B cell (primary cell): ENCODE data around the gene FN3K. TPM values are rescaled to one million over a fixed set of nuclear protein-coding genes. Genes with fewer than 3 reads are reported as not detected.
A peak's percentile ranks its signal among the peaks of the same experiment; 100 is the strongest.

Experiments
- ATAC-seq: fragments of 200-7000 bp; cut with Tn5 transposase; one replicate; pipeline ENCODE4 v1.10.0; 2021; ENCODE audit warnings: low read depth, mild to moderate bottlenecking, moderate number of reproducible peaks, moderate library complexity
- CTCF ChIA-PET: fragments of 350-600 bp; sonication (Branson Sonifier 250); formaldehyde crosslinking; loops from one replicate; lab custom pipeline; 2021; ENCODE audit warnings: antibody characterized with exemption, inconsistent platforms; lab: Charles Lee
- POLR2A ChIA-PET: fragments of 350-600 bp; sonication (Branson Sonifier 250); formaldehyde crosslinking; loops from one replicate; lab custom pipeline; 2021; ENCODE audit warnings: antibody characterized with exemption; lab: Charles Lee
- DNase-seq: peaks from one replicate; pipeline ENCODE4 v3.0.0; 2013
- H2AFZ ChIP-seq: 2 replicates; pipeline ENCODE4 v1.6.1; 2012; ENCODE audit warnings: mild to moderate bottlenecking, low read depth, low read length; ENCODE audit not compliant: insufficient read depth, poor library complexity, severe bottlenecking
- H3K27ac ChIP-seq, 2 donors: 1 replicate in 1 of 2; 2 replicates in 1 of 2; pipeline ENCODE4 v1.5.1; 2012 to 2013; ENCODE audit warnings: low read length in 2 of 2, mild to moderate bottlenecking in 2 of 2, moderate library complexity in 1 of 2
- H3K27me3 ChIP-seq, 4 experiments: fragments of 200-600 bp in 1 of 4; sonication (generic) in 1 of 4; replicated peaks in 1 of 4; 1 replicate in 2 of 4; 2 replicates in 2 of 4; pipeline versions ENCODE4 v1.6.1 to v1.7.0; 2013 to 2016; ENCODE audit warnings: low read length in 3 of 4, mild to moderate bottlenecking in 2 of 4, mixed read lengths in 1 of 4, moderate library complexity in 1 of 4; ENCODE audit not compliant: insufficient read depth in 4 of 4, control insufficient read depth in 3 of 4; ENCODE audit errors: control extremely low read depth in 1 of 4
- H3K36me3 ChIP-seq, 2 experiments: replicated peaks in 1 of 2; 1 replicate in 1 of 2; 2 replicates in 1 of 2; pipeline versions ENCODE4 v1.6.1 to v1.7.1; 2013; ENCODE audit warnings: low read length in 1 of 2; ENCODE audit not compliant: insufficient read depth in 2 of 2, control insufficient read depth in 1 of 2; ENCODE audit errors: control extremely low read depth in 1 of 2, extremely low read depth in 1 of 2
- H3K4me1 ChIP-seq, 2 donors: fragments of 200-600 bp in 1 of 2; sonication (generic) in 1 of 2; 1 replicate in 1 of 2; 2 replicates in 1 of 2; pipeline versions ENCODE4 v1.5.1 to v1.6.1; 2013 to 2017; ENCODE audit warnings: low read length in 2 of 2; ENCODE audit not compliant: control insufficient read depth in 2 of 2, insufficient read depth in 2 of 2
- H3K4me2 ChIP-seq: replicated peaks from 2 replicates; pipeline ENCODE3; 2012; ENCODE audit warnings: mild to moderate bottlenecking, low read depth, low read length; ENCODE audit not compliant: poor library complexity, severe bottlenecking
- H3K4me3 ChIP-seq, 5 experiments: fragments of 200-600 bp in 1 of 5; sonication (generic) in 1 of 5; 1 replicate in 3 of 5; 2 replicates in 2 of 5; pipeline versions ENCODE4 v1.5.1 to v1.7.0; 2011 to 2016; ENCODE audit warnings: low read length in 4 of 5, mild to moderate bottlenecking in 4 of 5, low read depth in 2 of 5, control low read depth in 1 of 5, moderate library complexity in 1 of 5; ENCODE audit not compliant: insufficient read depth in 1 of 5; ENCODE audit errors: control extremely low read depth in 1 of 5, extremely low read depth in 1 of 5
- H3K79me2 ChIP-seq: fragments of 200-600 bp; sonication (generic); one replicate; pipeline ENCODE4 v1.6.0; 2016; ENCODE audit warnings: low read length; ENCODE audit not compliant: control insufficient read depth, insufficient read depth
- H3K9ac ChIP-seq: fragments of 200-600 bp; sonication (generic); 2 replicates; pipeline ENCODE4 v1.6.1; 2017; ENCODE audit warnings: mild to moderate bottlenecking, low read length, moderate library complexity
- H3K9me3 ChIP-seq, 3 donors: one replicate each; pipeline versions ENCODE4 v1.6.1 to v1.7.1; 2013; ENCODE audit warnings: low read length in 2 of 3; ENCODE audit not compliant: control insufficient read depth in 2 of 3, insufficient read depth in 1 of 3; ENCODE audit errors: control extremely low read depth in 1 of 3
- H4K20me1 ChIP-seq: 2 replicates; pipeline ENCODE4 v1.6.0; 2012; ENCODE audit warnings: mild to moderate bottlenecking, low read length; ENCODE audit not compliant: insufficient read depth, control insufficient read depth, poor library complexity, severe bottlenecking
- H3K27ac Mint-ChIP-seq: one replicate; pipeline ENCODE4 v1.8.0; 2021; ENCODE audit warnings: mixed read lengths
- H3K27me3 Mint-ChIP-seq: one replicate; pipeline ENCODE4 v1.8.0; 2021; ENCODE audit warnings: mixed read lengths
- H3K4me1 Mint-ChIP-seq: one replicate; pipeline ENCODE4 v1.8.0; 2021; ENCODE audit warnings: mixed read lengths
- H3K4me3 Mint-ChIP-seq: one replicate; pipeline ENCODE4 v1.8.0; 2021; ENCODE audit warnings: mixed read lengths
- H3K9me3 Mint-ChIP-seq: one replicate; pipeline ENCODE4 v1.8.0; 2022; ENCODE audit warnings: mixed read lengths; ENCODE audit not compliant: insufficient read depth
- CTCF ChIP-seq: fragments of 200-600 bp; IDR thresholded peaks from one replicate; pipeline ENCODE4 v1.8.0; 2022; ENCODE audit warnings: antibody characterized with exemption, mild to moderate bottlenecking
- EZH2 ChIP-seq: IDR thresholded peaks from 2 replicates; pipeline ENCODE4 v1.6.1; 2012; ENCODE audit warnings: borderline replicate concordance, low read depth, mild to moderate bottlenecking, moderate library complexity, low read length; ENCODE audit not compliant: insufficient read depth, poor library complexity, severe bottlenecking
- WGBS: methylation state at CpG from one replicate; pipeline ENCODE4 v1.1.5; 2013; ENCODE audit warnings: missing lambda C conversion rate; ENCODE audit not compliant: insufficient coverage; 5-methylcytosine and 5-hydroxymethylcytosine counted together
- intact Hi-C: fragments of 100-400 bp; cut with micrococcal nuclease; formaldehyde crosslinking; loops from one replicate; pipeline ENCODE4 v1.10.0; 2022
- polyA plus RNA-seq: library from polyadenylated mRNA; depleted of rRNA; stranded (reverse); fragments of >200 nt; gene quantifications from 2 replicates; pipeline ENCODE4 v1.2.3, GENCODE V29; 2012
- total RNA-seq, 2 donors: library from RNA; stranded (reverse); fragments of 120-200 nt in 1 of 2; gene quantifications; 1 replicate in 1 of 2; 2 replicates in 1 of 2; pipeline versions ENCODE4 v1.2.3 to v1.2.4, GENCODE V29; 2013 to 2022

Gene FN3K
- total and polyA plus RNA-seq, 2 donors (not counting 1 experiment from before 2014, with no cell fraction given): 1.1 to 2.6 TPM

GRCh38 chr17:82694647-82695046, 40.8 kb upstream of the FN3K start:
- Mint-ChIP-seq H3K9me3 (peaks cover 6% of the 10 kb centered on the region), H3K4me3 (no peak overlapping the region), H3K4me1 (peaks cover 10% of the 10 kb centered on the region), H3K27ac (no peak overlapping the region), H3K27me3 (peaks cover 4% of the 10 kb centered on the region)
- no peak overlapping the region for H3K27ac ChIP-seq
- H3K36me3 ChIP-seq: no peaks in the 10 kb centered on the region
- no peak overlapping the region for H2AFZ ChIP-seq
- ChIA-PET POLR2A (interaction anchor here (0.6 kb wide), 1 partner anchor 163 kb away, joined by 4 read pairs; no protein-coding TSS in a partner anchor), CTCF (no interaction called here)
- H3K9ac ChIP-seq: no peak overlapping the region
- DNase-seq: no peak
- H4K20me1 ChIP-seq: peaks cover 5% of the 10 kb centered on the region
- WGBS: no CpG with 5 or more reads among the region's 2 CpGs
- no peak overlapping the region for H3K4me2 ChIP-seq
- H3K4me3 ChIP-seq: no peak overlapping the region
- H3K9me3 ChIP-seq: peaks cover 0 to 28% (median 7%) of the 10 kb centered on the region in 3 donors
- H3K4me1 ChIP-seq: peaks cover 8 to 15% of the 10 kb centered on the region in 2 donors
- intact Hi-C loops: no loop called here
- H3K27me3 ChIP-seq: peaks cover 0 to 11% (median 3%) of the 10 kb centered on the region in 4 experiments
- peaks cover 3% of the 10 kb centered on the region for H3K79me2 ChIP-seq
- TF ChIP-seq CTCF (no peak), EZH2 (no peak)
- no peak for ATAC-seq

- H3K9me3 Mint-ChIP-seq: peaks cover 6% of the 10 kb centered on the region
- no peak overlapping the region for H2AFZ ChIP-seq
- intact Hi-C loops: no loop called here
- DNase-seq: no peak
- no peak overlapping the region for H3K4me3 ChIP-seq
- H3K9me3 ChIP-seq: peaks cover 0 to 28% (median 7%) of the 10 kb centered on the region in 3 donors
- H3K27me3 ChIP-seq: peaks cover 0 to 11% (median 3%) of the 10 kb centered on the region in 4 experiments
- no peak for ATAC-seq
- H3K27ac Mint-ChIP-seq: no peak overlapping the region
- H3K36me3 ChIP-seq: no peaks in the 10 kb centered on the region
- no peak for TF ChIP-seq EZH2
- no peak overlapping the region for H3K27ac ChIP-seq
- ChIA-PET POLR2A (no interaction called here), CTCF (no interaction called here)
- peak overlapping the region; percentile 56 for H3K4me3 Mint-ChIP-seq
- WGBS: 97% methylated on average over 13 of the region's 17 CpGs
- H3K4me2 ChIP-seq: no peak overlapping the region
- H3K27me3 Mint-ChIP-seq: peaks cover 4% of the 10 kb centered on the region
- peaks cover 5% of the 10 kb centered on the region for H4K20me1 ChIP-seq
- peaks cover 3% of the 10 kb centered on the region for H3K79me2 ChIP-seq
- H3K9ac ChIP-seq: no peak overlapping the region
- peaks cover 8 to 16% of the 10 kb centered on the region in 2 donors for H3K4me1 ChIP-seq
- peaks cover 10% of the 10 kb centered on the region for H3K4me1 Mint-ChIP-seq
These were observed 39.2 kb upstream of the FN3K start for GRCh38 chr17:82696259-82696658.
